Measurements from ENCODE around the gene CPHXL.

DNA sequence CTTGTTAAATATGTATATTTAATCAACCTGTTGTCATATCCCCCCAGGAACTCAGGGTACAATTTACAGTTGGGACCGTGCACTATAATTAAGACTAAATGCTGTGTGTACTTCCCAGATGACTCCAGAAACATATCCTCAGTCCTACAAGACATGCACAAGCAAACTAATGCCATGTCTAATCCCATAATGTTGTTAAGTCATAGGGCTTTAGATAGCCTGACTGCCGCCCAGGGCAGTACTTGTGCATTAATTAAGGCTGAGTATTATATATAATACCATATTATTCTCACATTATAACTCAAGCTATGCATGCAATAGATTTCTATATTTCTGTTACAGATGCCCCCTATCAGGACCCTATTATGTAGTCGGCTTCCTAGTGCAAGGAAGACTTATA is 20.1 kb upstream of the CPHXL start:
- TF ChIP-seq EZH2 (IDR thresholded peaks at IDR 0.05; ENCODE audit: borderline replicate concordance, low read length) = no peak
- TF ChIP-seq CTCF (conservative IDR thresholded peaks at IDR 0.05 in 1 of 2, IDR thresholded peaks at IDR 0.05 in 1 of 2; ENCODE audit: extremely low read depth in 1 of 2, insufficient read depth in 1 of 2, low read depth in 1 of 2, low read length in 2 of 2) = no peak
